Endometrial microvascular endothelial cells (primary cell): Measurements from ENCODE around the gene PNPLA5. TPM values are rescaled to one million over a fixed set of nuclear protein-coding genes. Genes with fewer than 3 reads are reported as not detected.

Experiments used
- in situ Hi-C: cut with HindIII; loops from 2 replicates; pipeline ENCODE4 v1.10.0; 2017; ENCODE audit warnings: low sequenced_read_pairs, low pct_unique_long_range_greater_than_20kb; ENCODE audit errors: inconsistent ontology term
- total RNA-seq: library from RNA; depleted of rRNA; stranded (reverse); fragments of >200 nt; gene quantifications from one replicate; pipeline ENCODE4 v1.2.3, GENCODE V29; 2015; ENCODE audit errors: inconsistent ontology term

Gene PNPLA5
- total RNA-seq, 1 donor from 2014 or later = not detected

- in situ Hi-C loops = no loop called here
Observed at GRCh38 chr22:43830931-43831560, 60.8 kb downstream of the PNPLA5 start.

DNA sequence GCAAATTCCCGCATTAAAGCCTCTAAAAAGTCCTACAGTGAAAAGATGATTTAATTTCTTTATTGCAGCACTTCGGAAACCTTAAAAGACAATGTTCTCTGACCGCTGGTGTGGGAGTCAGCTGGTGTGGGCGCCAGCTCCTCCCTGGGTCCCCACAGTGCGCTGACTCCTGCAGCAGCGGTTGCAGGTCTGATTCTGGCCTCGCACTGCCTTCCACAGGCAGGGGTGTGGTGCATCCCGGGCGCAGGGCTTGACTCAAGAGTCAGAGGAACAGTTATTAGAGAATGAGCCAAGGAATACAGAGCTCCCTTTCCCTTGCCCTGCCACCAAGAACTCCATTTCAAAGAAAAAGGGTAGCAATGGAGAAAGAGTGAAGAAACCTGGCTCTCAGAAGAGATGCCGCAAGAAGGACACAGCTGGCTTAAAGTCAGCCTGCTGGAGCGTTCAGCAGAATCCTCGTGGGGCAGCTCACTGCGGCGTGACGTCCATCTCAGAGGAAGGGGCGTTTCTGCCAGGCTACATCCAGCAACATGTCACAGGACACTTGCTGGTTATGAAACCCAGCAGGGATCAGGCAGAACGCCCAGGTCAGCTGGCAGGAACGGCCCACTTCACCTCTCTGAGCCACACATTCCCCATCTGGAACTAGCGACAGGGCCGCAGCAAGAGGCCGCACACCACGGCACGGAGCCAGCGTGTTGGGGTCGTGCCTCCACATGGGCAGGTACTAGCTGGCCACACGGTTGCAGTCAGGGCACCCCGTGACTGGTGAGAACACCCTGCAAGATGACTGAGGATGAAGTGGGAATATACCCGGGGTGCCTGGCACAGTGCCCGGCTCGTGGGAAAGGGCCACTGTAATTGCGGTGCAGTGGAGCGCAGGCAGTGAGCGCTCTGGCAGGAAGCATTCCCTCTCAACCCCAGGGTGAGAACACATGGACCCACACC, 61.6 kb downstream of the PNPLA5 start:
- in situ Hi-C loops = no loop called here

Other genes starting within 250 kb of the PNPLA5 start
- 0.46 TPM for gene EFCAB6, start 79.7 kb downstream of the PNPLA5 start, total RNA-seq
- not detected for gene SULT4A1, start 29.5 kb downstream of the PNPLA5 start, total RNA-seq
- 0.46 TPM for gene PNPLA3, start 31.8 kb upstream of the PNPLA5 start, total RNA-seq
- gene SAMM50, start 63.4 kb upstream of the PNPLA5 start, total RNA-seq = 60.4 TPM
- gene PARVB, start 132.3 kb upstream of the PNPLA5 start, total RNA-seq = 307 TPM